Activated CD8-positive, alpha-beta T cell treated with anti-CD3 and anti-CD28 coated beads for 36 hours (primary cell): ENCODE measurements around the gene ATP8B2. TPM values are rescaled to one million over a fixed set of nuclear protein-coding genes. Genes with fewer than 3 reads are reported as not detected.
"Not testable (repeated sequence)": the region's sequence is repeated elsewhere in the genome, so short reads cannot be mapped to it uniquely, and the experiment has no call there.

Source experiments
- ATAC-seq: fragments of 200-7000 bp; cut with Tn5 transposase; one replicate; pipeline ENCODE4 v1.10.0; 2021; ENCODE audit warnings: mild to moderate bottlenecking, moderate library complexity
- CTCF ChIA-PET: fragments of 350-600 bp; sonication (Branson Sonifier 250); formaldehyde crosslinking; loops from one replicate; lab custom pipeline; 2021; ENCODE audit warnings: antibody characterized with exemption; lab: Charles Lee
- POLR2A ChIA-PET: fragments of 350-600 bp; sonication (Branson Sonifier 250); formaldehyde crosslinking; loops from one replicate; lab custom pipeline; 2021; ENCODE audit warnings: antibody characterized with exemption; lab: Charles Lee
- DNase-seq: peaks from one replicate; pipeline ENCODE4 v3.0.0-alpha.2; 2020
- H3K27ac Mint-ChIP-seq: one replicate; pipeline ENCODE4 v1.8.0; 2021; ENCODE audit warnings: mild to moderate bottlenecking, mixed read lengths
- H3K27me3 Mint-ChIP-seq: one replicate; pipeline ENCODE4 v1.8.0; 2021; ENCODE audit warnings: mixed read lengths
- H3K36me3 Mint-ChIP-seq: one replicate; pipeline ENCODE4 v1.8.0; 2021; ENCODE audit warnings: low read depth, mixed read lengths
- H3K4me1 Mint-ChIP-seq: one replicate; pipeline ENCODE4 v1.8.0; 2021; ENCODE audit warnings: low read depth, mixed read lengths
- H3K4me3 Mint-ChIP-seq: one replicate; pipeline ENCODE4 v1.8.0; 2021; ENCODE audit warnings: mild to moderate bottlenecking, moderate library complexity, mixed read lengths
- H3K9me3 Mint-ChIP-seq: one replicate; pipeline ENCODE4 v1.8.0; 2021; ENCODE audit warnings: mixed read lengths
- intact Hi-C: fragments of 100-400 bp; cut with micrococcal nuclease; formaldehyde crosslinking; loops from one replicate; pipeline ENCODE4 v1.10.0; 2022
- total RNA-seq, 2 experiments: library from RNA; stranded (reverse); gene quantifications; one replicate each; pipeline ENCODE4 v1.2.3, GENCODE V29; 2021
- TF ChIP-seq, protein P1 (sequence below): fragments of 200-600 bp; IDR thresholded peaks from one replicate; pipeline ENCODE4 v1.8.0; 2022; ENCODE audit warnings: antibody characterized with exemption, mild to moderate bottlenecking

The ATP8B2 gene
- total RNA-seq, 2 experiments from 2014 or later: 52.2 to 54.7 TPM

- Mint-ChIP-seq H3K27me3 (no peaks in the 10 kb centered on the region), H3K4me3 (no peak overlapping the region), H3K4me1 (peaks cover 4% of the 10 kb centered on the region), H3K36me3 (no peaks in the 10 kb centered on the region), H3K9me3 (peaks cover 4% of the 10 kb centered on the region), H3K27ac (no peak overlapping the region)
- intact Hi-C loops: no loop called here
- POLR2A ChIA-PET: no interaction called here
- TF ChIP-seq, protein P1, sequence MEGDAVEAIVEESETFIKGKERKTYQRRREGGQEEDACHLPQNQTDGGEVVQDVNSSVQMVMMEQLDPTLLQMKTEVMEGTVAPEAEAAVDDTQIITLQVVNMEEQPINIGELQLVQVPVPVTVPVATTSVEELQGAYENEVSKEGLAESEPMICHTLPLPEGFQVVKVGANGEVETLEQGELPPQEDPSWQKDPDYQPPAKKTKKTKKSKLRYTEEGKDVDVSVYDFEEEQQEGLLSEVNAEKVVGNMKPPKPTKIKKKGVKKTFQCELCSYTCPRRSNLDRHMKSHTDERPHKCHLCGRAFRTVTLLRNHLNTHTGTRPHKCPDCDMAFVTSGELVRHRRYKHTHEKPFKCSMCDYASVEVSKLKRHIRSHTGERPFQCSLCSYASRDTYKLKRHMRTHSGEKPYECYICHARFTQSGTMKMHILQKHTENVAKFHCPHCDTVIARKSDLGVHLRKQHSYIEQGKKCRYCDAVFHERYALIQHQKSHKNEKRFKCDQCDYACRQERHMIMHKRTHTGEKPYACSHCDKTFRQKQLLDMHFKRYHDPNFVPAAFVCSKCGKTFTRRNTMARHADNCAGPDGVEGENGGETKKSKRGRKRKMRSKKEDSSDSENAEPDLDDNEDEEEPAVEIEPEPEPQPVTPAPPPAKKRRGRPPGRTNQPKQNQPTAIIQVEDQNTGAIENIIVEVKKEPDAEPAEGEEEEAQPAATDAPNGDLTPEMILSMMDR: no peak
- DNase-seq: no peak
- ATAC-seq: no peak
- CTCF ChIA-PET: no interaction called here
These were observed 12.3 kb upstream of the ATP8B2 start for GRCh38 chr1:154313066-154313356.

DNA sequence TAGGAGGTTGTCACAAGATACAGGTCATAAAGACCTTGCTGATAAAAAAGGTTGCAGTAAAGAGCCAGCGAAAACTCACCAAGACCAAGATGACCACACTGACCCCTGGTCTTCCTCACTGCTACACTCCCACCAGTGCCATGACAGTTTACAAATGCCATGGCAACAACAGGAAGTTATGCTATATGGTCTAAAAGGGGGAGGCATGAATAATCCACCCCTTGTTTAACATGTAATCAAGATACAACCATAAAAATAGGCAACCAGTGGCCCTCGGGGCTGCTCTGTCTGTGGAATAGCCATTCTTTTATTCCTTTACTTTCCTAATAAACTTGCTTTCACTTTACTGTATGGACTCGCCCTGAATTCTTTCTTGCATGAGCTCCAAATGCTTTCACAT lies 11.1 kb upstream of the ATP8B2 start:
- POLR2A ChIA-PET: interaction anchor here (0.5 kb wide), 1 partner anchor 184 kb away, joined by 3 read pairs; no protein-coding TSS in a partner anchor
- H3K9me3 Mint-ChIP-seq, H3K4me3 Mint-ChIP-seq, H3K27me3 Mint-ChIP-seq, intact Hi-C loops, H3K36me3 Mint-ChIP-seq, H3K4me1 Mint-ChIP-seq, DNase-seq, ATAC-seq, H3K27ac Mint-ChIP-seq: not testable (repeated sequence)
- CTCF ChIA-PET: interaction anchor here (0.9 to 1.4 kb wide), 3 partner anchors 9 to 21 kb away, joined by 3 to 5 read pairs (median 4); no protein-coding TSS in a partner anchor

DNA sequence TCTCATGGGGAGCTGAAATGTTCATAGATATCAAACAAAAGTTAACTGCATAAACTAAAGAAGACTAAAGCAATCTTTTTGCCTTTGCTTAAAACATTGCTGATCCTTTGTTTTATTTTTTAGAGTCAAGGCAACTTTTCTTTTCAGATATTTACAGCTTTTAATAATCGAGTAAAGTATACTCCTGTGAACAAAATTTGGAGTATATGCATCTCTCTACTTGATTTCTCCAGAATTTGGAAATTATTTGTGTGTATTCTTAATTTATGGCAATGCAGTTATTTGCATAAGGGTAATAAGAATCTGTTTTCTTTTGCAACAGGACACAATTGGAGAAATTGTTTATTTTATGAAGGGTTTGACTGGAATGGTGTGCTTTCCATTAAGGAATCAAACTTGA lies 8.6 kb upstream of the ATP8B2 start:
- ATAC-seq (no peak), DNase-seq (no peak)
- H3K27me3 Mint-ChIP-seq: no peaks in the 10 kb centered on the region
- no peaks in the 10 kb centered on the region for H3K4me1 Mint-ChIP-seq
- H3K36me3 Mint-ChIP-seq: no peaks in the 10 kb centered on the region
- H3K27ac Mint-ChIP-seq: no peak overlapping the region
- ChIA-PET CTCF (interaction anchor here (1.2 to 3.9 kb wide), 2 partner anchors 8 to 18 kb away, joined by 3 to 13 read pairs; partner anchors contain the start of gene ATP8B2), POLR2A (no interaction called here)
- peaks cover 4% of the 10 kb centered on the region for H3K9me3 Mint-ChIP-seq
- TF ChIP-seq, protein P1: no peak
- no peak overlapping the region for H3K4me3 Mint-ChIP-seq
- intact Hi-C loops: no loop called here

DNA sequence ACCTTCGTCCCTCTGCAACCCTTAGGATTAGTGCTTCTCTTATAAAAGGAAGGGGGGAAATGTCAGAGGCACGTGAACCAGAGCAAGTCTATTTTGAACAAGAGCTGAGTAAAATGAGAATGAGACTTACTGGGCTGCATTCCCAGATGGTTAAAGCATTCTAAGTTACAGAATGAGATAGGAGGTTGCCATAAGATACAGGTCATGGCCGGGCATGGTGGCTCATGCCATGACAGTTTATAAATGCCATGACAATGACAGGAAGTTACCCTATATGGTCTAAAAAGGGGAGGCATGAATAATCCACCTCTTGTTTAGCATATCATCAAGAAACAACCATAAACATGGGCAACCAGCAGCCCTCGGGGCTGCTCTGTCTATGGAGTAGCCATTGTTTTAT lies 6.9 kb upstream of the ATP8B2 start:
- ATAC-seq (no peak), DNase-seq (no peak)
- Mint-ChIP-seq H3K27me3 (no peaks in the 10 kb centered on the region), H3K36me3 (no peaks in the 10 kb centered on the region), H3K27ac (no peak overlapping the region), H3K9me3 (peaks cover 4% of the 10 kb centered on the region), H3K4me1 (no peaks in the 10 kb centered on the region), H3K4me3 (no peak overlapping the region)
- TF ChIP-seq, protein P1: no peak
- POLR2A ChIA-PET: no interaction called here
- intact Hi-C loops: no loop called here
- CTCF ChIA-PET: interaction anchor here (3.9 kb wide), 1 partner anchor 17 kb away, joined by 13 read pairs; no protein-coding TSS in a partner anchor

- H3K4me1 Mint-ChIP-seq: peaks cover 7% of the 10 kb centered on the region
- H3K27ac Mint-ChIP-seq: no peak within 1 kb of the TSS
- CTCF ChIA-PET: interaction anchor here (1.9 kb wide), 1 partner anchor 14 kb away, joined by 7 read pairs; no protein-coding TSS in a partner anchor
These were observed 4.3 kb upstream of the ATP8B2 start, which contains the start of gene AQP10 for GRCh38 chr1:154320882-154321608. Gene AQP10 (plus strand): TSS chr1:154321093. CDS start chr1:154321156, 63 bp downstream.

GRCh38 chr1:154321609-154321934 lies 3.8 kb upstream of the ATP8B2 start:
- intact Hi-C loops, POLR2A ChIA-PET: not testable (repeated sequence)

More at GRCh38 chr1:154320882-154321608, 4.3 kb upstream of the ATP8B2 start, which contains the start of gene AQP10:
- Mint-ChIP-seq H3K36me3 (no peaks in the 10 kb centered on the region), H3K9me3 (peaks cover 4% of the 10 kb centered on the region), H3K27me3 (no peaks in the 10 kb centered on the region), H3K4me3 (no peak within 1 kb of the TSS)
- TF ChIP-seq, protein P1: no peak
- POLR2A ChIA-PET: no interaction called here
- intact Hi-C loops: no loop called here
- no peak for DNase-seq
- ATAC-seq: no peak

More at GRCh38 chr1:154321609-154321934, 3.8 kb upstream of the ATP8B2 start:
- DNase-seq, H3K27me3 Mint-ChIP-seq, H3K36me3 Mint-ChIP-seq, H3K27ac Mint-ChIP-seq, H3K4me3 Mint-ChIP-seq, CTCF ChIA-PET, H3K9me3 Mint-ChIP-seq, ATAC-seq: not testable (repeated sequence)
- peaks cover 11% of the 10 kb centered on the region for H3K4me1 Mint-ChIP-seq
